ENCODE measurements around the gene LRIG3. TPM values are rescaled to one million over a fixed set of nuclear protein-coding genes. Genes with fewer than 3 reads are reported as not detected.

The LRIG3 gene
- total and polyA plus RNA-seq, 2 of the 8 experiments (the other 6 are each of a cell fraction or from before 2014, with no cell fraction given): 6.5 to 9.1 TPM

GRCh38 chr12:58886474-58886873 is 33.8 kb downstream of the LRIG3 start:
- POLR2A ChIA-PET (ENCODE audit: partially characterized antibody): no interaction called here
- no peak overlapping the region for H2BK120ac ChIP-seq (replicated peaks; ENCODE audit: low read depth, low read length)
- no peak overlapping the region for H2BK15ac ChIP-seq (ENCODE audit: low read length)
- FAIRE-seq (no peak), DNase-seq (ENCODE audit: low read depth in 1 of 2, low spot score in 2 of 2) (no peak)
- WGBS, 2 experiments (ENCODE audit: extremely low coverage in 1 of 2, insufficient coverage in 1 of 2, insufficient read length in 1 of 2, insufficient replicate concordance in 2 of 2, low coverage in 1 of 2, low lambda C conversion rate in 2 of 2, missing lambda C conversion rate in 1 of 2): 93% methylated on average over 3 of the region's 3 CpGs; no CpG with 5 or more reads in 1 of the 2 experiments
- H3K56ac ChIP-seq (replicated peaks; ENCODE audit: insufficient read length, low read depth, low read length): no peak overlapping the region
- H3K18ac ChIP-seq (ENCODE audit: extremely low read depth, low read length): no peak overlapping the region
- H3K4ac ChIP-seq (replicated peaks; ENCODE audit: insufficient read length, low read depth, low read length): no peak overlapping the region
- CTCF ChIA-PET (ENCODE audit: partially characterized antibody): interaction anchor here (2.1 kb wide), 1 partner anchor 8 kb away, joined by 7 read pairs; no protein-coding TSS in a partner anchor
- H4K5ac ChIP-seq (ENCODE audit: insufficient read length, low read depth, low read length): no peak overlapping the region
- no peak overlapping the region for H2BK20ac ChIP-seq (ENCODE audit: low read length)
- H3K79me1 ChIP-seq (ENCODE audit: low read depth, low read length): no peaks in the 10 kb centered on the region
- H4K8ac ChIP-seq (ENCODE audit: extremely low read depth, insufficient read depth, low read length): no peak overlapping the region
- no peaks in the 10 kb centered on the region for H3K23me2 ChIP-seq (ENCODE audit: low read depth, low read length)
- peaks cover 1 to 21% (median 11%) of the 10 kb centered on the region in 4 experiments; a peak in 6 of 7 replicates for H3K27me3 ChIP-seq (replicated peaks in 1 of 4; ENCODE audit: control insufficient read depth in 3 of 4, extremely low read depth in 1 of 4, insufficient read depth in 3 of 4, low read length in 3 of 4)
- no peaks in the 10 kb centered on the region for H3K79me2 ChIP-seq (ENCODE audit: control insufficient read depth in 1 of 2, insufficient read depth in 2 of 2, low read length in 2 of 2)
- peaks cover 0 to 3% (median 3%) of the 10 kb centered on the region in 4 experiments; a peak in 3 of 7 replicates for H3K4me1 ChIP-seq (replicated peaks in 1 of 4; ENCODE audit: control insufficient read depth in 3 of 4, insufficient read depth in 4 of 4, low read length in 3 of 4)
- H2BK12ac ChIP-seq (ENCODE audit: low read depth, low read length): no peak overlapping the region
- no peak overlapping the region for H3K23ac ChIP-seq (ENCODE audit: insufficient read length)
- H3K14ac ChIP-seq (ENCODE audit: insufficient read length): no peak overlapping the region
- H2AK5ac ChIP-seq (ENCODE audit: low read depth, low read length): no peak overlapping the region
- peaks cover 0 to 22% (median 9%) of the 10 kb centered on the region in 4 experiments; a peak in 4 of 8 replicates for H3K36me3 ChIP-seq (ENCODE audit: control insufficient read depth in 2 of 4, insufficient read depth in 4 of 4, low read length in 3 of 4)
- no peak overlapping the region for H3K4me3 ChIP-seq (ENCODE audit: extremely low read depth in 1 of 4, insufficient read depth in 2 of 4, low read depth in 3 of 4, low read length in 4 of 4)
- no peak overlapping the region for H3K27ac ChIP-seq (ENCODE audit: low read depth, low read length)
- no peak overlapping the region for H2AFZ ChIP-seq (ENCODE audit: low read length)
- no peak overlapping the region for H3K9ac ChIP-seq (replicated peaks in 1 of 4; ENCODE audit: extremely low read depth in 1 of 4, low read depth in 3 of 4, low read length in 3 of 4)
- no peak overlapping the region for H4K91ac ChIP-seq (replicated peaks; ENCODE audit: insufficient read length, low read length)
- no peak for TF ChIP-seq SIX5 (IDR thresholded peaks at IDR 0.05; ENCODE audit: low read depth, low read length)
- TF ChIP-seq SUZ12 (IDR thresholded peaks at IDR 0.05; ENCODE audit: low read length): no peak
- TF ChIP-seq SAP30 (IDR thresholded peaks at IDR 0.05; ENCODE audit: insufficient read depth, insufficient replicate concordance, low read length): no peak
- TF ChIP-seq CEBPB (IDR thresholded peaks at IDR 0.05; ENCODE audit: low read depth, low read length): peak; percentile 78
- no peak for TF ChIP-seq EZH2 (IDR thresholded peaks at IDR 0.05; ENCODE audit: low read depth, low read length, severe bottlenecking)
- no peak for TF ChIP-seq BCL11A (IDR thresholded peaks at IDR 0.05; ENCODE audit: low read depth in 2 of 2, low read length in 2 of 2)
- TF ChIP-seq POLR2AphosphoS5 (IDR thresholded peaks at IDR 0.05; ENCODE audit: low read depth, low read length): no peak
- no peak for TF ChIP-seq USF2 (IDR thresholded peaks at IDR 0.05; ENCODE audit: low read length)
- H4K20me1 ChIP-seq (replicated peaks in 1 of 2; ENCODE audit: control insufficient read depth in 1 of 2, insufficient read depth in 2 of 2, low read length in 2 of 2): peaks cover 0 to 2% of the 10 kb centered on the region in 2 experiments
- no peak overlapping the region for H2BK5ac ChIP-seq (ENCODE audit: low read depth, low read length)
- H3K4me2 ChIP-seq (ENCODE audit: insufficient read depth in 1 of 2, low read depth in 2 of 2, low read length in 2 of 2): no peak overlapping the region
- H3K9me3 ChIP-seq (ENCODE audit: insufficient read depth in 2 of 2, low read depth in 1 of 2, low read length in 1 of 2): no peaks in the 10 kb centered on the region
